HCT116 (cell line): ENCODE measurements around the gene MGAT4A. TPM values are rescaled to one million over a fixed set of nuclear protein-coding genes. Genes with fewer than 3 reads are reported as not detected.

ENCODE experiments used
- ATAC-seq: fragments of 200-7000 bp; cut with Tn5 transposase; 2 replicates; pipeline ENCODE4 v1.9.1; 2020; ENCODE audit warnings: mild to moderate bottlenecking, moderate library complexity
- BruUV-seq: library from RNA; stranded (reverse); fragments of 400-500 nt; replicated peaks from 2 replicates; lab custom pipeline; 2021; lab: Mats Ljungman, UMichigan
- CTCF ChIA-PET: fragments of 300-600 bp; sonication (Branson Sonifier 250); formaldehyde crosslinking; loops from one replicate; lab custom pipeline; 2021; ENCODE audit warnings: antibody characterized with exemption; lab: Charles Lee
- POLR2A ChIA-PET: fragments of 300-600, 350-600 bp; sonication (Branson Sonifier 250); formaldehyde crosslinking; loops from one replicate; lab custom pipeline; 2021; ENCODE audit warnings: antibody characterized with exemption; lab: Charles Lee
- RAD21 ChIA-PET, 2 experiments: fragments of 300-600 bp; sonication (Branson Sonifier 250); formaldehyde crosslinking; loops; one replicate each; lab custom pipeline; 2023; ENCODE audit warnings: low total read pairs in 2 of 2; ENCODE audit not compliant: uncharacterized antibody in 2 of 2, unreplicated experiment in 2 of 2, low non-redundant PET in 1 of 2; lab: Charles Lee
- DNase-seq: peaks from one replicate; pipeline ENCODE4 v3.0.0-alpha.2; 2010; ENCODE audit warnings: low read depth, low spot score
- H2AFZ ChIP-seq: fragments of 200-600 bp; shearing (Covaris generic), sonication (generic); 2 replicates; pipeline ENCODE4 v1.6.1; 2017; ENCODE audit warnings: low read depth, mixed run types, mixed read lengths, antibody characterized with exemption, low read length; ENCODE audit not compliant: poor library complexity, severe bottlenecking
- H3K27ac ChIP-seq: 2 replicates; pipeline ENCODE4 v1.5.1; 2012; ENCODE audit warnings: low read depth, low read length
- H3K27me3 ChIP-seq: fragments of 200-600 bp; sonication (generic); 2 replicates; pipeline ENCODE4 v1.6.1; 2016; ENCODE audit warnings: mixed run types, low read length, mixed read lengths; ENCODE audit not compliant: insufficient read depth
- H3K36me3 ChIP-seq, 2 experiments: fragments of 200-500 bp in 1 of 2; fragments of 200-600 bp in 1 of 2; sonication (Bioruptor generic) in 1 of 2; sonication (generic) in 1 of 2; 2 replicates each; pipeline versions ENCODE4 v1.5.1 to v1.6.1; 2014 to 2016; ENCODE audit warnings: low read length in 2 of 2, inconsistent platforms in 1 of 2, mixed read lengths in 1 of 2, mixed run types in 1 of 2; ENCODE audit not compliant: insufficient read depth in 2 of 2, control insufficient read depth in 1 of 2
- H3K4me1 ChIP-seq, 2 experiments: fragments of 200-600 bp in 1 of 2; sonication (generic) in 1 of 2; 2 replicates each; pipeline versions ENCODE4 v1.5.1 to v1.6.1; 2012 to 2017; ENCODE audit warnings: low read length in 2 of 2, inconsistent platforms in 1 of 2, mild to moderate bottlenecking in 1 of 2, mixed read lengths in 1 of 2, mixed run types in 1 of 2, moderate library complexity in 1 of 2; ENCODE audit not compliant: insufficient read depth in 2 of 2, control insufficient read depth in 1 of 2
- H3K4me2 ChIP-seq: fragments of 200-600 bp; sonication (generic); 2 replicates; pipeline ENCODE4 v1.6.1; 2017; ENCODE audit warnings: mixed run types, low read length, mixed read lengths
- H3K4me3 ChIP-seq, 2 experiments: fragments of 200-600 bp in 1 of 2; sonication (generic) in 1 of 2; replicated peaks in 1 of 2; 2 replicates each; pipeline ENCODE4 v1.5.1; 2011 to 2016; ENCODE audit warnings: low read length in 2 of 2, control low read depth in 1 of 2, low read depth in 1 of 2, mild to moderate bottlenecking in 1 of 2, mixed read lengths in 1 of 2, mixed run types in 1 of 2
- H3K79me2 ChIP-seq: fragments of 200-600 bp; sonication (generic); 2 replicates; pipeline ENCODE4 v1.6.1; 2017; ENCODE audit warnings: mild to moderate bottlenecking, mixed run types, low read length, moderate library complexity, mixed read lengths; ENCODE audit not compliant: insufficient read depth
- H3K9ac ChIP-seq: fragments of 200-600 bp; sonication (generic); 2 replicates; pipeline ENCODE4 v1.6.1; 2016; ENCODE audit warnings: low read length, mixed read lengths
- H3K9me2 ChIP-seq: fragments of 200-600 bp; sonication (generic), shearing (Covaris generic); 2 replicates; pipeline ENCODE4 v1.6.1; 2017; ENCODE audit warnings: mixed run types, mild to moderate bottlenecking, moderate library complexity; ENCODE audit not compliant: insufficient read depth
- H3K9me3 ChIP-seq, 2 experiments: fragments of 200-500 bp in 1 of 2; fragments of 200-600 bp in 1 of 2; sonication (Bioruptor generic) in 1 of 2; sonication (generic) in 1 of 2; 2 replicates each; pipeline ENCODE4 v1.6.1; 2014 to 2017; ENCODE audit warnings: low read length in 2 of 2, mixed read lengths in 2 of 2, inconsistent platforms in 1 of 2, low read depth in 1 of 2, mild to moderate bottlenecking in 1 of 2, mixed run types in 1 of 2, moderate library complexity in 1 of 2; ENCODE audit not compliant: control insufficient read depth in 1 of 2, insufficient read depth in 1 of 2
- H4K20me1 ChIP-seq: fragments of 200-600 bp; sonication (generic), shearing (Covaris generic); 2 replicates; pipeline ENCODE4 v1.6.1; 2017; ENCODE audit warnings: mixed run types, mild to moderate bottlenecking, moderate library complexity; ENCODE audit not compliant: insufficient read depth
- ATF3 ChIP-seq: IDR thresholded peaks from 2 replicates; pipeline ENCODE4 v1.6.1; 2012
- CBX3 ChIP-seq: IDR thresholded peaks from 2 replicates; pipeline ENCODE4 v1.6.1; 2012; ENCODE audit warnings: low read depth
- EZH2 ChIP-seq: fragments of 200-600 bp; sonication (generic); IDR thresholded peaks from 2 replicates; pipeline ENCODE4 v1.6.1; 2017; ENCODE audit warnings: antibody characterized with exemption, mixed run types
- FOSL1 ChIP-seq: IDR thresholded peaks from 2 replicates; pipeline ENCODE4 v1.6.1; 2012; ENCODE audit warnings: low read depth
- JUND ChIP-seq: IDR thresholded peaks from 2 replicates; pipeline ENCODE4 v1.6.1; 2012
- REST ChIP-seq: IDR thresholded peaks from 2 replicates; pipeline ENCODE4 v1.6.1; 2012; ENCODE audit warnings: low read depth
- SRF ChIP-seq: IDR thresholded peaks from 2 replicates; pipeline ENCODE4 v1.6.1; 2012; ENCODE audit warnings: low read depth
- intact Hi-C: fragments of 100-400 bp; cut with micrococcal nuclease; formaldehyde crosslinking; loops from 2 replicates; pipeline ENCODE4 v1.10.0; 2022
- total RNA-seq: library from RNA; stranded (reverse); gene quantifications from one replicate; pipeline ENCODE4 v1.2.1, GENCODE V29; 2021; ENCODE audit not compliant: unreplicated experiment

MGAT4A gene
- total RNA-seq, 1 experiment from 2014 or later, result 10.2 TPM

GRCh38 chr2:98751748-98752147 lies 20.8 kb upstream of the MGAT4A start:
- TF ChIP-seq CBX3, result no peak
- no peak for TF ChIP-seq ATF3
- TF ChIP-seq REST, result no peak
- TF ChIP-seq SRF, result no peak
- TF ChIP-seq EZH2, result no peak
- no peak for TF ChIP-seq FOSL1
- no peak for TF ChIP-seq JUND
- no peaks in the 10 kb centered on the region for H3K4me1 ChIP-seq
- H3K9me3 ChIP-seq, result no peaks in the 10 kb centered on the region
- no peak overlapping the region for H2AFZ ChIP-seq
- no peaks in the 10 kb centered on the region for H3K9me2 ChIP-seq
- H3K27ac ChIP-seq, result no peak overlapping the region
- no peak for DNase-seq
- no TSS peak for BruUV-seq
- ChIA-PET RAD21 (no interaction called here), CTCF (no interaction called here), POLR2A (no interaction called here)
- H3K9ac ChIP-seq, result no peak overlapping the region
- H3K36me3 ChIP-seq, result no peaks in the 10 kb centered on the region
- H3K4me3 ChIP-seq, result no peak overlapping the region
- H4K20me1 ChIP-seq, result no peaks in the 10 kb centered on the region
- no peak overlapping the region for H3K4me2 ChIP-seq
- no peaks in the 10 kb centered on the region for H3K79me2 ChIP-seq
- no peak for ATAC-seq
- H3K27me3 ChIP-seq, result no peaks in the 10 kb centered on the region
- intact Hi-C loops, result no loop called here
